Measurements from ENCODE around the gene CDC42BPA. TPM values are rescaled to one million over a fixed set of nuclear protein-coding genes. Genes with fewer than 3 reads are reported as not detected.

CDC42BPA gene
- polyA plus RNA-seq, 1 of the 3 experiments (the other 2 are of a cell fraction): 6.8 TPM

GRCh38 chr1:227006226-227006796 lies 312.0 kb downstream of the CDC42BPA start:
- Histone ChIP-seq H3K9me2 (no peaks in the 10 kb centered on the region), H3K4me1 (ENCODE audit: control insufficient read depth in 1 of 2, insufficient read depth in 2 of 2, low read depth in 1 of 2, low read length in 1 of 2) (peaks cover 0 to 2% of the 10 kb centered on the region in 2 experiments; a peak in 1 of 4 replicates), H2AFZ (ENCODE audit: low read depth) (no peak overlapping the region), H3K4me2 (no peak overlapping the region), H3K27me3 (ENCODE audit: insufficient read depth) (no peaks in the 10 kb centered on the region), H3K27ac (ENCODE audit: low read depth in 2 of 2, low read length in 1 of 2) (no peak overlapping the region), H3K9me3 (no peaks in the 10 kb centered on the region), H3K9ac (no peak overlapping the region), H3F3A (replicated peaks; ENCODE audit: insufficient read depth) (no peaks in the 10 kb centered on the region), H3K4me3 (ENCODE audit: low read depth in 2 of 2, low read length in 1 of 2) (no peak overlapping the region), H3K36me3 (replicated peaks in 1 of 2; ENCODE audit: control insufficient read depth in 1 of 2, insufficient read depth in 2 of 2, low read length in 1 of 2) (peaks cover 33 to 58% of the 10 kb centered on the region in 2 experiments), H4K20me1 (ENCODE audit: insufficient read depth) (no peaks in the 10 kb centered on the region), H3K79me2 (ENCODE audit: insufficient read depth) (no peaks in the 10 kb centered on the region)
- POLR2A ChIA-PET: no interaction called here
- TF ChIP-seq FOSL2 (IDR thresholded peaks at IDR 0.05; ENCODE audit: borderline replicate concordance, low read depth) (no peak), NRF1 (IDR thresholded peaks at IDR 0.05; ENCODE audit: low read depth, low read length) (no peak), RFX5 (IDR thresholded peaks at IDR 0.05; ENCODE audit: low read length) (no peak), JUND (IDR thresholded peaks at IDR 0.05) (no peak), SMC3 (IDR thresholded peaks at IDR 0.05; ENCODE audit: low read depth, low read length) (no peak), CTCF (IDR thresholded peaks at IDR 0.05) (no peak), EP300 (IDR thresholded peaks at IDR 0.05; ENCODE audit: borderline replicate concordance in 1 of 2, low read depth in 1 of 2, low read length in 1 of 2) (no peak), FOXJ3 (CRISPR knock-in tag; IDR thresholded peaks at IDR 0.05) (no peak)
- DNase-seq: no peak
- 97% methylated on average over 5 of the region's 5 CpGs for WGBS (ENCODE audit: low lambda C conversion rate)
- CTCF ChIA-PET: no interaction called here

DNA sequence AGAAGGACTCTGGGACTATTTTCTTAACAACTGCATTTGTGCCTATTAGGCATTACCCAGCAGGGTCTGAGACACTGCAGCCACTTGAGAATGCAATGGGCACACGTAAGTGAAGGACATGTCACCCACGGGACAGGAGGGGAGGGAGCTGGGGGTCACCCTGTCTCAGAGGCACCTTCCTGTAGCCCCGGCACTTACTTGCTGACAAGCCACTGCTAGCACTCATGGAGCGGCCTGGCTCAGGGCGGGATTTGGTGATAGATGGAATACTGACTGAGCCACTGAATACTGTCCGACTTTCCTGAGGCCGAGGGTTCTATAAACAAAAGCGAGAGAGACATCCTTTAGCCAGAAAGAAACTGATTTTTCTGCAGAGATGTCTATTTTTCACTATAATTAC lies 313.5 kb downstream of the CDC42BPA start:
- H3K9ac ChIP-seq: no peak overlapping the region
- peaks cover 30 to 52% of the 10 kb centered on the region in 2 experiments for H3K36me3 ChIP-seq (replicated peaks in 1 of 2; ENCODE audit: control insufficient read depth in 1 of 2, insufficient read depth in 2 of 2, low read length in 1 of 2)
- H3K9me3 ChIP-seq: no peaks in the 10 kb centered on the region
- WGBS (ENCODE audit: low lambda C conversion rate): 90% methylated on average over 8 of the region's 8 CpGs
- no peak for TF ChIP-seq CTCF (IDR thresholded peaks at IDR 0.05)
- no peak for TF ChIP-seq REST (IDR thresholded peaks at IDR 0.05; ENCODE audit: low read depth, low read length)
- H3K27me3 ChIP-seq (ENCODE audit: insufficient read depth): no peaks in the 10 kb centered on the region
- H4K20me1 ChIP-seq (ENCODE audit: insufficient read depth): no peaks in the 10 kb centered on the region
- no peak overlapping the region; a peak in 1 of 4 replicates for H3K27ac ChIP-seq (ENCODE audit: low read depth in 2 of 2, low read length in 1 of 2)
- DNase-seq: no peak
- H3K4me2 ChIP-seq: no peak overlapping the region
- no peaks in the 10 kb centered on the region for H3F3A ChIP-seq (replicated peaks; ENCODE audit: insufficient read depth)
- peaks cover 0 to 2% of the 10 kb centered on the region in 2 experiments; a peak in 1 of 4 replicates for H3K4me1 ChIP-seq (ENCODE audit: control insufficient read depth in 1 of 2, insufficient read depth in 2 of 2, low read depth in 1 of 2, low read length in 1 of 2)
- ChIA-PET POLR2A (no interaction called here), CTCF (no interaction called here)
- no peak overlapping the region for H3K4me3 ChIP-seq (ENCODE audit: low read depth in 2 of 2, low read length in 1 of 2)
- no peaks in the 10 kb centered on the region for H3K9me2 ChIP-seq
- H3K79me2 ChIP-seq (ENCODE audit: insufficient read depth): no peaks in the 10 kb centered on the region
- H2AFZ ChIP-seq (ENCODE audit: low read depth): no peak overlapping the region
